Stimulated activated CD4-positive, alpha-beta T cell treated with anti-CD3 and anti-CD28 coated beads, Interleukin-2, amount 100 ng/mL, for 48 hours (primary cell): ENCODE data around the gene GNG4.

Experiments
- DNase-seq, 2 donors: peaks; one replicate each; pipeline ENCODE4 v3.0.0-alpha.2; 2020

The GNG4 gene

DNA sequence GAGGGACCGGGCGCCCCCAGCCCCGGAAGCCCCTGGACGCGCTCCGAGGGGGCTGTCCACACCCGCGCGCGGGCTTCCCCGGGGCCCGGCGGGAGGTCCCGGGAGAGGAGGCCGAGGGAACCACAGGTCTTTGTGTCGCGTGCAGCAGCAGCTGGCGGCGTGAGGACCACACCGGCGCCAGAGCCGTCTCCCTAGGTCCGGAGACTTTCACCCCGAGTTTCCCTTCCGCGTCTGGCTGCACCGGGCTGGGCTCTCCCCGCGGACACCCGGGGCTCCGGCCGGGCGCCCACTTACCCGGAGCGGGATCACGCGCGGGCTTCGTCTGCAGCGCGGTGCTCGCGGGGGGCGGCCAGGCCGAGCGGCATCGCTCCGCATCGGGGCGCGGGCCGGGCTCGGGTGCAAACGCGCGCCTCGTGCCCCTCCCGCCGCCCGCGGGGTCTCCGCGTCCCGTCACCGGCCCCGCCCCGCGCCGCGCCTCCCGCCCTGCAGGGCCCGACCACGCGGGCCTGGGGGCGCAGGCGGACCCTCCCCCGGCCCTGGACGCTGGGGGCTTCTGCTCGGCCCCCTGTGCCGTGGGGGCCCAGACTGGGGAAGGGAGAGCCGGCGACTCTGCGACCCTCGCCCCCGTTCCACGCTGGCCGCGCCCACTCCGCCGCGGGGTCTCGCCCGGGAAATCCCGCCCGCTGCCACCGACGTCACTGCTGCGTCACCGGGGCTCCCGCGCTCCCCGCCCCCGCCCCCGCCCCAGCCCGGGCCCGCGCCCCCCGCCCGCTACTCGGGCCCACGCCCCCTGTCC, at the start of gene GNG4:
TSS of gene GNG4 (minus strand) at position 417 of the 796 bp plus-strand sequence. CDS start 65,946 bp downstream, outside the sequence.
- DNase-seq, result no peak

DNA sequence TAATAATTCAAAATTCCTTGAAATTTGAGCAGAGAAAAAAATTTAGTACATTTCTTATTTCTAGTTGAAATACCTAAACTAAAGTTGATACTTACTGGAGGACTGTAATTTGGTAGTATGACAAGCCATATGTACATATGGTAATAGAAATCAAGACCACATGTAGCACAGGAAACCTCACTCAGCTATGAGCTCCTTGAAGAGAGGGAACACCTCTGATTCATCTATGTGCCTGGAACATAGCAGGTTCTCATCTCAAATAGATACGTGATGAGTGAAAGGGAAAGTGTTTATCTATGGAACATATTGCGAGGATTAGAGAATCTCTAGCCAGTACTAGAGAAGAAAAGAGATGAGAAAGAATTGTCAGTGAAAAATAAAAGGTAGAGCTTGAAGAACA, 47.9 kb upstream of the GNG4 start:
- DNase-seq, result no peak

DNA sequence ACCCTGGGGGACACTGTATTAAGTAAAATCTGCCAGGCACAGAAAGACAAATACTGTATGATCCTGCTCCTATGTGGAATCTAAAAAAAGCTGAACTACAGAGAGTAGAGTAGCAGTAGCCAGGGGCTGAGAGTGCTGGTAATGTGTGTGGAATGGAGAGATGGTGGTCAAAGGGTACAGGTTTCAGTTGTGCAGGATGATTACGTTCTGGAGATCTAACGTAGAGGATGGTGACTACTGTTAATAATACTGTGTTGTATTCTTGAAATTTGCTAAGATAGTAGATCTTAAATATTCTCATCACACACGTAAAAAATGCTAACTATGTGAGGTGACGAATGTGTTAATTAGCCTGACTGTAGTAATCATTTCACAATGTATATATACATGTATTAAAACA, 39.8 kb upstream of the GNG4 start:
- no peak for DNase-seq

DNA sequence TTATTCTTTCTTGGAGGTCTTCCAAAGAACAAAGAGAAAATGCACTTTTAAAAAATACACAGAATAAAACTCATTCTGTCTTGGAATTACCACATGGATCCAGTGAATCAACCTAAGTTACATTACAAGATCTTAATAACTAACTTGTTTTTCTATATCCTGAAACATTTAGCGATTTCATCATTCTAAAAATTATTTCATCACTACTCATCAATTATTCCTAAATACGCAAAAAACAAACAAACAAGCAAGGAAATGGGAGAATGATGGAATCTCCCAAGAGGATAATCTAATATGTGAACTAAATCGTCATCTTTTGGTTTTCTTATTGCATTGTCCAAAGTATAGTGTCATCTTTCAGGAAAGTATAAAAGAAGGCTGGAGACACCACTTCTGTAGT, 38.5 kb upstream of the GNG4 start:
- DNase-seq, result no peak

- DNase-seq, result no peak
Observed at GRCh38 chr1:235683653-235684052, 34.1 kb upstream of the GNG4 start.

DNA sequence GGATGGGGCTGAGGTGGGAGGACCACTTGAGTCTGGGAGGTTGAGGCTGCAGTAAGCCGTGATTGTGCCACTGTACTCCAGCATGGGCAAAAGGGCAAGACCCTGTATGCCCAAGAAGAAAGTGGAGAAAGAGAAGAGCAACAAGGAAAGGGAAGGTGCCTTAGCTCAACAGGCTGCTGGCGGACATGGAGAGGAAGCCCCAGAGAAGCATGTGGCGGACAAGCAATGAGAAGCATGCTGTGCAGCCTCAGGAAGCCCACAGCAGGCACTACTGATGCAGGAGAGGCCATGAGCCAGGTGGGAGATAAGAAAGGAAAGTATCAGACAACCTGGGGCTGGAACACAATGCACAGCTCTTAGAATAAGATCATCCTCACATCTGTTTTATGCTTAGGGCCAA, 32.6 kb upstream of the GNG4 start:
- no peak for DNase-seq

DNA sequence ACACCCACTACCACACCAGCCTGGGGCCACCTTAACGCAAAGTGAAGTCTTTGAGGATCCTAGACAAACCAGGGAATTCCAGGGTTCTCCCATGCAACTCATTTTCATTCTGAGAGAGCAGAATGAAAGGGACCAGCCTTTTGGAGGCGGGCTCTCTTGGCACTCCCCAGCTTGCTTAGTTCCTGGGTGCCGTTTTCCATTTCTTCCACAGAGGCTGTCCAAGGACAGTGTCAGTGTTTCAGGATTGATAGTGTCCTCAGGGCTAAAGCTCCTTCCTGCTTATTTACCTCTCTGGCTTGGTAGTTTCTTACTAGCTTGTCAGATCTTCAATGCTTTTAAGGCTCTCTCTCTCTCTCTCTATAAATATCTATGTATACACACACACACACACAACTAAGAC, 30.1 kb upstream of the GNG4 start:
- no peak for DNase-seq

GRCh38 chr1:235679005-235679404, 29.4 kb upstream of the GNG4 start:
- DNase-seq, result no peak

DNA sequence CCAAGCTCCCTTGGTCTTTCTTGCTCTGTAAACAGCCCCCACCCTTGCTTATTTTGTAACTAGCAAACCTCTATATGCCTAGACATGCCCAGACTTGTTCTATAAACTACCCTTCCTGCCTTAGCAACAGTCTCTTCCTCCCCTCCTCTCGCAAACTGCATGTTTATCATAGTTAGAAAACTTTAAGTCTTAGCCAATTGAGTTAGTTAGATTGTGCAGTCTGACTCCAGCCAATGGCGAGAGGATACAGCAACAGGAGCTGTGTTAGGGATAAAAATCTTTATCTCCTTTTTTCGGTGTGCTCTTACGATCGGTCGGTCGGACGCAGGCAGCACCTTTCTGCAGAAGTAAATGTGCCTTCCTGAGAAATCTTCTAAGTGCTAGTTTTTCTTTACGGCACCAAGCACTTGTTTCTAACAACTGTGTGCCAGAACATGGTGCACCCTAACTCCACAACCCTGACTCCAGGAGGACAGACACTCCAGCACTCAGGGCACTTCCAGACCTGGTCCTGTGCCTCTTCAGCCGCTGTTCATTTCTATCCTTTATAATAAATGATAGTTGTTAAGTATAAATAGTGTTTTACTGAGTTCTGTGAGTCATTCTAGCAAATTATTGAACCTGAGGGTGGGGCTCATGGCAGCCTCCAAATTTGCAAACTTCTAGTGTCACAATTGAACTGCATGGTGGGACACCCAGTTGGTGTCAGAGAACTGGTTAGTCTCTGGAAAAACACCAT, 25.7 kb upstream of the GNG4 start:
- DNase-seq, result no peak

- DNase-seq, result no peak
Observed at GRCh38 chr1:235673981-235674380, 24.4 kb upstream of the GNG4 start.

- no peak for DNase-seq
Observed at GRCh38 chr1:235671992-235672391, 22.4 kb upstream of the GNG4 start.

- no peak for DNase-seq
Observed at GRCh38 chr1:235670157-235670776, 20.7 kb upstream of the GNG4 start.

DNA sequence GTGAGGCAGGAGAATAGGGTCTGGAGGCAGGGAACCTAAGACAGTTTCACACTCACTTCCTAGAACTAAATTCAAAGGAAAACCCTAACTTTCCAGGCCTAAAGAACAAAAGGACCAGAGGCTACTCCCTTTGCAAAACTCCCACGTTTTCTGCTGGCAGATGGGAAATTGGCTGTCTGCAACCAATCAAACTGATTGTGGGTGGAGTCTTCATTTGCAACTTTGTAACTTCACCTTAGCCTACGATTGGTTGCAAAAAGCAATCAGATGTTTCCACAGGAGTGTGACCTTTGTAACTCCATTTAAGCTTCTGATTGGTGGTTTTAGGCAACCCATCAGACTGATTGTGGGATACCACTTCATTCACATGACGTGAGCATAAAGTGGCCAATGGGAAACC, 19.7 kb upstream of the GNG4 start:
- DNase-seq, result no peak

DNA sequence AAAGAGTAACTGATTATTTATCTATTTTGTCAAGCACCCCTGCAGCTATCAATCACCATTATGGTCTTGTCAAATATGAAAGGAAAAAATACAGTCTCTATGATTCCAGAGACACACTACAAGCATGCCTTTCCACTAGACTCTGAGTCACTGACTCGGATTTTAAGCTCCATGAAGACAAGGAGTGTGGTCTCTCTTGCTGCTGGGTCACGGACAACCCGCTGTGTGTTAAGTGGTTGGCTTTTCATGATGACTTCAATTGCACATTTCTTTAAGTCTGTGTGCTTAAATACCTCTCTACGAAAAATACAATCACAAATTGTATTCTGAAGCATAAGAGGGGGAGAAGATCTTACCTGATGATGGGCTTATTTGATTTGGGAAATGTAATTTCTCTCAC, 14.0 kb upstream of the GNG4 start:
- no peak for DNase-seq

- no peak for DNase-seq
Observed at GRCh38 chr1:235661568-235661967, 12.0 kb upstream of the GNG4 start.

GRCh38 chr1:235659186-235659771, 9.7 kb upstream of the GNG4 start:
- no peak for DNase-seq

GRCh38 chr1:235657747-235658526, 8.4 kb upstream of the GNG4 start:
- DNase-seq, result no peak

- no peak for DNase-seq
Observed at GRCh38 chr1:235657269-235657668, 7.7 kb upstream of the GNG4 start.

DNA sequence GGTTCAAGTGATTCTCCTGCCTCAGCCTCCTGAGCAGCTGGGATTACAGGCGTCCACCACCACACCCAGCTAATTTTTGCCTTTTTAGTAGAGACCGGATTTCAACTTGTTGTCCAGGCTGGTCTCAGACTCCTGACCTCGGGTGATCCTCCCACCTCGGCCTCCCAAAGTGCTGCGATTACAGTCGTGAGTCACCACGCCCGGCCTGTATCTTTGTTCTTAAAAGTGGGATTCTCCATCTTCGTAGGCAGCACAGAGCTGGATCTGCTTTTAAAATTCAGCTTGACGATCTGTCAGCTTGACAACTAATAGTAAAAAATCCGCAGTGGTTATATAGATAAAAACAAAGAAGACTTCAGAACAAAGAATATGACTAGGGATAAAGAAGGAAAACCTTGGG, 2.8 kb upstream of the GNG4 start:
- no peak for DNase-seq

- DNase-seq, result no peak
Observed at GRCh38 chr1:235651170-235651806, 1.7 kb upstream of the GNG4 start.

GRCh38 chr1:235650341-235651169, 971 bp upstream of the GNG4 start:
- DNase-seq, result no peak
